ENCODE results near the gene JAKMIP3.

Gene JAKMIP3

DNA sequence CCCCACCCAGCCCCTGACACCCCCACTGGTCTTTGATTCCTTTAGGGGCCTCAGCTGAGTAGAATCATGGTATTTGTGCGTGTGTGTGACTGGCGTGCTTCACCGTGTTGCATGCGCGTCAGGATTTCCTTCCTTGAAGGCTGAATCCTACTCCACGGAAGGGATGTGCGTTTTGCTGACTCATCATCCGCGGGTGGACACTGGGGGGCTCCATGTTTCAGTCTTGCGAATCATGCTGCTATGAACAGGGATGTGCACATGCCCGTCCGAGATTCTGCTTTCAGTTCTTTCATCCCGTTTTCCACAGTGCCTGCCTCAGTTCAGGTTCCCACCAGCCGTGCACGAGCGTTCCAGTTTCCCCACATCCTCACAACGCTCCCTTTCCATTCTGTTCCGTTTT lies 20.9 kb upstream of the JAKMIP3 start:
- no peak for DNase-seq

GRCh38 chr10:132045324-132045723 lies 20.4 kb upstream of the JAKMIP3 start:
- no peak for DNase-seq

GRCh38 chr10:132047575-132048293 lies 18.0 kb upstream of the JAKMIP3 start:
- DNase-seq, result no peak

DNA sequence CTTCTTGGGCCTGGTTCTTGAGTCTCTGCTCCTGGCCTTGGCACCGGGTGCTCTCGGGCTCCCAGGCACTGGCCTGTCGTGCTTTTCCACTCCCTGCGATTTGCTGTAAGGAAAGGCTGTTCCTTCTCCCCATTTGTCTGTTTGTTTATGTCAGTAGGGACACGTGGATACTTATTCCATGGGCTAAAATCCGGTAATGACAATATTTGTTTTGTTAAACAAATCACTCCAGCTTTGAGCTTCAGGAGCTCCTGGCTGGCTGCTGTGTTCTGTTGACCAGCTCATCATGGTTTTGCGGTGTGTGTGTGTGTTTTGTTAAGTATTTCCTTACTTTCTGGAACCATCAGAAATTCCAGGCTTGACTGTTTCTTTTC lies 17.5 kb upstream of the JAKMIP3 start:
- no peak for DNase-seq

- DNase-seq, result no peak
Observed at GRCh38 chr10:132050191-132050590, 15.6 kb upstream of the JAKMIP3 start.

DNA sequence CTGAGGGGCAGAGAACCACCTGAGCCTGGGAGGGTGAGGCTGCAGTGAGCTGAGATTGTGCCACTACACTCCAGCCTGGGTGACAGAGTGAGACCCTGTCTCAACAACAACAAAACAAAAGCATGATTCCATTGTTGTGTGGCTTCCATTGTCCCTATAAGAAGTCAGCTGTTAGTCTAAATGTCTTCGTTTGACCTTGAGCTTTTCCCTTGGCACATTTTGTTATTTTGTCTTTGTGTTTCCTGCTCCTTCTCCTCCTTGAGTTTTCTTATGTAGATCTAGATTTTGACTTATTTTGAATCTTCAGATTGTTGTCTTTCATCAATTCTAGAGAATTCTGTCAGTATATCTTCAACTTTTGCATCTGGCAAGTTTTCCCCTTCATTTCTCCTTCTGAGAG lies 13.6 kb upstream of the JAKMIP3 start:
- DNase-seq, result no peak

- DNase-seq, result no peak
Observed at GRCh38 chr10:132054564-132054963, 11.2 kb upstream of the JAKMIP3 start.

- no peak for DNase-seq
Observed at GRCh38 chr10:132055616-132056015, 10.1 kb upstream of the JAKMIP3 start.

DNA sequence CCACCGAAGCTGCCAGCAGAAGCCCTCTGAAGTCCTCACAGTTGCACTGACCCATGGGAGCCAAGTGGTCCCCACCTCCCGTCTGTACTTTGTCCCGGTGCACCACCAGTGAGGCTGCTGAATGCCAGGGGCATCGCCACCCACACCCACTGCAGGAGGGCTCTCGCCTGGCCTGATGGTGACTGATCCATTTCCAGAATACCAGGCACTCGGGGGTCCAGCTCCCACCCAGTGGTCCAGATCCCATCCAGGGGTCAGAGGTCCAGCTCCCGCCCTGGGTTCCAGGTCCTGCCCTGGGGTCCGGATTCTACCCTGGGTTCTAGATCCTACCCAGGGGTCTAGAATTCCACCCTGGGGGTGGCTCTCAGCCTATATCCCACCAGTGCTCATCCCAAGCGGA lies 9.1 kb upstream of the JAKMIP3 start:
- DNase-seq, result no peak

GRCh38 chr10:132057191-132057681 lies 8.5 kb upstream of the JAKMIP3 start:
- DNase-seq, result no peak

GRCh38 chr10:132058111-132058745 lies 7.5 kb upstream of the JAKMIP3 start:
- no peak for DNase-seq

- DNase-seq, result no peak
Observed at GRCh38 chr10:132058793-132059759, 6.7 kb upstream of the JAKMIP3 start.

GRCh38 chr10:132059760-132060508 lies 5.8 kb upstream of the JAKMIP3 start:
- DNase-seq, result no peak

DNA sequence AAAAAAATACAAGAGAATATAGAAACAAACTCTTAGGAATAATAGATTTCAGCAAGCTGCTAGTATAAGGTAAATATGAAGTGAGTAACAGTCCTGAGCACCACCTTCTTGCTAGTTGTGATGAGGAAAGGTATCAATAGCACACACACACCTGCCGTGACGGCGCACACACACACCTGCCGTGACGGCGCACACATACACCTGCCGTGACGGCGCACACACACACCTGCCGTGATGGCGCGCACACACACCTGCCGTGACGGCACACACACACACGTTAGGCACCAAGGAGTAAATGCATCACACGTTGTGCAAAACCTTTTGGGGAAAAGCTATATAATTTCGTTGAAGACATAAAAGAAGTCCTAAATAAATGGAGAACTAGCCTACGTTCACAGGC lies 4.7 kb upstream of the JAKMIP3 start:
- DNase-seq, result no peak

DNA sequence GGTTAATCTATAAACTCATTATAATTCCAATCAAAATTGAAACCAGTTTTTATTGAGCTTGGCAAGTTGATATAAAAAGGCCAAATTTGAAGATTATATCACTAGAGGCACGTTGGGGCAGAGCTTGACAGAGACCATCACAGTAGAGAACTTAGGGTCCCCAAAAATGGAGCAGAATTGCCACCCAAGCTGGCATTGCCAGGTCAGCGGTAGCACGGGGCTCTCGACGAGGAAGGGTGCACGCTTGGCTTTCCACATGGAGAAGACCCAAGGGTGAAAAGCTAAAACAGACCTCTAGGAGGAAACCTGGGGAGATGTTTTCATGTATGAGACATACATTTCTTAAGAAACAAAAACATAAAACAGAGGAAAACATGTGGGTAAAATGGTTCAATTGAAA lies 4.3 kb upstream of the JAKMIP3 start:
- DNase-seq, result no peak

GRCh38 chr10:132062116-132062515 lies 3.6 kb upstream of the JAKMIP3 start:
- no peak for DNase-seq

DNA sequence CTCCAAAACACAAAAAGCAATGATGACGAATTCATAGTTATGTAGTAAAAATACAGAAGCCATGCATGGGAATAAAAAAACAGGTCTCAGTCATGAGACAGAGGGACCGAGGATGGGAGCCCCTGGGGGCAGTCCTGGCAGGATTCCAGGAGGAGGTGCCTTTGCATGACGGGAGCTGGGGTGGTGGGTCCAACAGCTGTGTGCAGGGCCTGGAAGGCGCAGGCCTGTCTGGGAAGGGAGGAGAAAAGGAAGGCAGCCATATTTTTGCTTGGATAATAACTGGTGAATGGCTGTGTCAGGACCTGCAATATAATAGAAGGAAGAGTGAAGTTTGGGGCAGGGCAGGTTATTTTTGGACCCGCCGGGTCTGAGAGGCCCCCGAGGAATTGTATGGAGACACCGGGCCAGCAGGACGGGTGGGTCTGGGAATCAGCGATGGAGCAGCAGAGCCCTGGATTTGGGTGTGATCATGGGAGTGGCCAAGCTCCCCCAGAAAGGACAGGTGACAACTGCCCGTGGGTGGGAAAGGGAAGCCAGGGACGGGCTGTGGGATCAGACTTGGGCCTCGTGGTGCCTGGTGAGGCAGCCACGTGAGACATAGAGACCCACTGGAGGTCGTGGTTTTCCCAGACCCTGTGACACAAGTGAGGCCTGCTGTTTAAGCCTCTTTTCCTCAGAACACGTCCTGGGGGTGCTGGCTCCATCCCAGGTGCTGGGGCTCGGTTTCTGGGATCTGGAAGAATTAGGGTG lies 2.9 kb upstream of the JAKMIP3 start:
- no peak for DNase-seq

DNA sequence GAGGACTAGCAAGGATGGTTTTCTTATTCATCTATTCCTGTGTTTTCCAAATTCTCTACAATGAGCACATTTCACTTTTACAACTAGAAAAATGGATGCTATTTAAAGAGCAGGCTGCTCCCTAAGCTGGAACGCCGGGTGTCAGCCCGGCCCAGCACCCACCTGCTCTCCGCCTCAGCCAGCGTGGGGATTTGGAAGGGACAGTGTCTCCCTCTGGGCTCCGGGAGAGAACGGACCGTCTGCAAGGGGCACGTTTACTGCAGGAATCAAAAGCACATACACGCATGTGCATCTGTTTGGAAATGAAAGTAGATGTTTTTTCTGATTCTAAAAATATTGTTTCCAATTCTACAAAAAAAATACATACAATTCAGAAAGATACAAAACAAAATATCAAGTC lies 2.3 kb upstream of the JAKMIP3 start:
- DNase-seq, result no peak

DNA sequence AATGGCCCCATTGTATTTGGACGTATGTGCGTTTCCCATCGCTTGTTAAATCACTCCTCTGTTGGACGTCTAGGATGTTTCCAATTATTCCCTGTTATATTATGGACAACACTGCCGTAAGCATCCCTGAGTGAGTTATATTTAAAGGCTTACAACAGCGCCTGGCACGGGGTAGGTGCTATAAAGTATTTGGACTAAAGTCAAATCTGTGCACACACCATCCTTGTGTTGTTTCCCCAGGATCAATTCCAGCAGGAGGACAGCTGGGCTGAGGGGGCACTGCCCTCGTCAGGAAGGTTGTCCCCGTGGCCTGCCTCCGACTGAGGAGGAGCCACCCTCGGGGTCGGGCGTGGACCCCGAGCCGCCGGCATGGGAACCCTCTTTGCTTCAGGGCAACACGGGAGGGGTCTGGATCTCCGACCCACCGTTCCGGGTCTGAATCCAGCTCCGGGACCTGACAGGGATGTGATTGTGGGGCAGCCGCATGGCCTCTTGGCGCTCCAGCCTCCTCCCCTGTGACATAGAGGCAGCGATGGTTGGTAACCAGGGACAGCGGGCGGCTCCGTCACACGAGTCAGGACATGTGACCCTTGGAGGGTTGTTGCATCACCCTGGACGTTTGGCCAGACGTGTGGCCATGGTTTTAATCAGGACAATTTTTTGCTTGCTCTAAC lies 1.5 kb upstream of the JAKMIP3 start:
- no peak for DNase-seq

DNA sequence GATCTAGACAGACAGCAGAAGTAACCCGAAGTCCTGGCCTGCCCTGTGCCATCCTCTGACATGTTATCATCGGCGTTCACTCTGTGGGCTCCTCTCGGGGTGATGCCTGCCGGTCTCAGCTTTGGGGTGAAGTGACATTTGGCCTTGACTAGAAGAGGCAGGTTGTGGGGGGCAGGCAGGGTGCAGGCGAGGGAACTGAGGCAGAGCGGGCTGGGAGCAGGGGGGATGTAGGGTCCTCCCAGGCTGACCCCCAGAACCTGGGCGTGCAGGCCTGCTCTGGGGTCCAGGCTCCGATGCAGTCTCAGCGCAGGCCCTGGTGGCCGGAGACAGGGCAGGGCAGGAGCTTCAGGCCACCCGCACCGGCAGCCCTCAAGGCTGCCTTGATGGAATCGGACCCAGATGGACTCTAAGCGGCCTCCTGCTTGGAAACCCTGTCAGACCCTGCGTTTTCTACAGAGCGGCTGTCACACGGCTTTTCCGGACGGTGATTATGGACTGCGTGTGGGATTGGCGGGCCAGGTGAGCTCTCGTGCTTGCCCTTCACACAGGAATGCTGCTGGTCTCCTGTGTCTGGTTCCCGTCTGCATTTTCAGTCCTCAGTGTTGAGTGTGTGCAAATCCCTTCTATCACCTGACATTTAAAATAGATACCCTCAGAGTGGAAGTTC lies 842 bp upstream of the JAKMIP3 start:
- no peak for DNase-seq

- no peak for DNase-seq
Observed at GRCh38 chr10:132066186-132066585, 440 bp downstream of the JAKMIP3 start.
